Neural cell (in vitro differentiated cells): ENCODE data around the gene CARS1. TPM values are rescaled to one million over a fixed set of nuclear protein-coding genes. Genes with fewer than 3 reads are reported as not detected.

Experiments used
- H2AFZ ChIP-seq: fragments of 200-600, 300-800 bp; sonication (generic), shearing (Covaris generic); 2 replicates; pipeline ENCODE4 v1.6.0; 2014; ENCODE audit warnings: low read depth, mild to moderate bottlenecking, antibody characterized with exemption, low read length, moderate library complexity
- H3F3A ChIP-seq: fragments of 200-600 bp; shearing (Covaris generic); 2 replicates; pipeline ENCODE4 v1.6.1; 2016; ENCODE audit warnings: mild to moderate bottlenecking, moderate library complexity, mixed read lengths, antibody characterized with exemption, low read length; ENCODE audit not compliant: insufficient read depth, poor library complexity, severe bottlenecking
- H3K27ac ChIP-seq: fragments of 200-600, 300-800 bp; sonication (generic), shearing (Covaris generic); 2 replicates; pipeline ENCODE4 v1.5.1; 2014; ENCODE audit warnings: mild to moderate bottlenecking, low read length, moderate library complexity
- H3K27me3 ChIP-seq: fragments of 300-800, 200-600 bp; sonication (generic), shearing (Covaris generic); 2 replicates; pipeline ENCODE4 v1.6.0; 2014; ENCODE audit warnings: mild to moderate bottlenecking, low read depth, low read length, moderate library complexity; ENCODE audit not compliant: insufficient read depth
- H3K36me3 ChIP-seq: fragments of 300-800, 200-600 bp; sonication (generic), shearing (Covaris generic); 2 replicates; pipeline ENCODE4 v1.5.1; 2014; ENCODE audit warnings: mild to moderate bottlenecking, antibody characterized with exemption, low read length, moderate library complexity; ENCODE audit not compliant: insufficient read depth
- H3K4me2 ChIP-seq: fragments of 300-800, 200-600 bp; sonication (generic), shearing (Covaris generic); 2 replicates; pipeline ENCODE4 v1.6.0; 2014; ENCODE audit warnings: mild to moderate bottlenecking, low read length
- H3K4me3 ChIP-seq: fragments of 300-800, 200-600 bp; sonication (generic), shearing (Covaris generic); 2 replicates; pipeline ENCODE4 v1.5.1; 2014; ENCODE audit warnings: mild to moderate bottlenecking, low read length, moderate library complexity
- H3K79me2 ChIP-seq: fragments of 200-600 bp; shearing (Covaris generic); replicated peaks from 2 replicates; pipeline ENCODE4 v1.6.0; 2014; ENCODE audit warnings: mild to moderate bottlenecking, low read length, moderate library complexity; ENCODE audit not compliant: insufficient read depth
- H3K9ac ChIP-seq: fragments of 300-800, 200-600 bp; sonication (generic), shearing (Covaris generic); 2 replicates; pipeline ENCODE4 v1.6.1; 2016; ENCODE audit warnings: mild to moderate bottlenecking, low read length, mixed read lengths
- H3K9me2 ChIP-seq: fragments of 200-600 bp; shearing (Covaris generic); 2 replicates; pipeline ENCODE4 v1.6.1; 2016; ENCODE audit warnings: mild to moderate bottlenecking, low read length, mixed read lengths; ENCODE audit not compliant: insufficient read depth
- H3K9me3 ChIP-seq: fragments of 200-600, 300-800 bp; sonication (generic), shearing (Covaris generic); 2 replicates; pipeline ENCODE4 v1.6.1; 2016; ENCODE audit warnings: mild to moderate bottlenecking, mixed run types, low read length, moderate library complexity, mixed read lengths
- H4K20me1 ChIP-seq: fragments of 200-600 bp; shearing (Covaris generic); 2 replicates; pipeline ENCODE4 v1.6.1; 2016; ENCODE audit warnings: mild to moderate bottlenecking, mixed run types; ENCODE audit not compliant: insufficient read depth
- EP300 ChIP-seq: fragments of 450-650 bp; conservative IDR thresholded peaks from 2 replicates; pipeline ENCODE4 v1.6.1; 2014; ENCODE audit warnings: antibody characterized with exemption, mild to moderate bottlenecking, moderate library complexity; ENCODE audit not compliant: poor library complexity, severe bottlenecking
- EZH2 ChIP-seq: fragments of 200-600, 300-800 bp; shearing (Covaris generic), sonication (generic); IDR thresholded peaks from 2 replicates; pipeline ENCODE4 v1.6.1; 2014; ENCODE audit warnings: antibody characterized with exemption, low read length, borderline replicate concordance, mild to moderate bottlenecking; ENCODE audit not compliant: insufficient read depth, poor library complexity, severe bottlenecking
- MXI1 ChIP-seq: fragments of 450-650 bp; conservative IDR thresholded peaks from 2 replicates; pipeline ENCODE4 v1.6.1; 2014; ENCODE audit warnings: antibody characterized with exemption, mild to moderate bottlenecking; ENCODE audit not compliant: poor library complexity, severe bottlenecking
- POLR2AphosphoS5 ChIP-seq: IDR thresholded peaks from 2 replicates; pipeline ENCODE4 v1.6.1; 2012
- RAD21 ChIP-seq: fragments of 450-650 bp; conservative IDR thresholded peaks from 2 replicates; pipeline ENCODE4 v1.6.1; 2014; ENCODE audit warnings: antibody characterized with exemption, mild to moderate bottlenecking, moderate library complexity
- REST ChIP-seq: IDR thresholded peaks from 2 replicates; pipeline ENCODE4 v1.6.1; 2012; ENCODE audit warnings: borderline replicate concordance
- SMC3 ChIP-seq: fragments of 450-650 bp; conservative IDR thresholded peaks from 2 replicates; pipeline ENCODE4 v1.6.1; 2014; ENCODE audit warnings: antibody characterized with exemption, mild to moderate bottlenecking, moderate library complexity; ENCODE audit not compliant: poor library complexity
- TAF1 ChIP-seq: IDR thresholded peaks from 2 replicates; pipeline ENCODE4 v1.6.1; 2012; ENCODE audit warnings: low read depth
- polyA plus RNA-seq: library from polyadenylated mRNA; depleted of rRNA; stranded (reverse); fragments of >200 nt; gene quantifications from 2 replicates; pipeline ENCODE4 v1.2.3, GENCODE V29; 2014
- TF ChIP-seq, protein P1 (sequence below): fragments of 450-650 bp; IDR thresholded peaks from 2 replicates; pipeline ENCODE4 v1.5.1; 2014; ENCODE audit warnings: antibody characterized with exemption, mild to moderate bottlenecking, moderate library complexity; ENCODE audit not compliant: poor library complexity, severe bottlenecking

The CARS1 gene
- polyA plus RNA-seq, 1 donor from 2014 or later = 48.2 TPM

GRCh38 chr11:3103076-3103475 lies 45.9 kb upstream of the CARS1 start:
- no peaks in the 10 kb centered on the region for H3K36me3 ChIP-seq
- no peak for TF ChIP-seq EP300
- no peak for TF ChIP-seq TAF1
- no peak for TF ChIP-seq SMC3
- TF ChIP-seq REST = no peak
- TF ChIP-seq EZH2 = no peak
- TF ChIP-seq, protein P1, sequence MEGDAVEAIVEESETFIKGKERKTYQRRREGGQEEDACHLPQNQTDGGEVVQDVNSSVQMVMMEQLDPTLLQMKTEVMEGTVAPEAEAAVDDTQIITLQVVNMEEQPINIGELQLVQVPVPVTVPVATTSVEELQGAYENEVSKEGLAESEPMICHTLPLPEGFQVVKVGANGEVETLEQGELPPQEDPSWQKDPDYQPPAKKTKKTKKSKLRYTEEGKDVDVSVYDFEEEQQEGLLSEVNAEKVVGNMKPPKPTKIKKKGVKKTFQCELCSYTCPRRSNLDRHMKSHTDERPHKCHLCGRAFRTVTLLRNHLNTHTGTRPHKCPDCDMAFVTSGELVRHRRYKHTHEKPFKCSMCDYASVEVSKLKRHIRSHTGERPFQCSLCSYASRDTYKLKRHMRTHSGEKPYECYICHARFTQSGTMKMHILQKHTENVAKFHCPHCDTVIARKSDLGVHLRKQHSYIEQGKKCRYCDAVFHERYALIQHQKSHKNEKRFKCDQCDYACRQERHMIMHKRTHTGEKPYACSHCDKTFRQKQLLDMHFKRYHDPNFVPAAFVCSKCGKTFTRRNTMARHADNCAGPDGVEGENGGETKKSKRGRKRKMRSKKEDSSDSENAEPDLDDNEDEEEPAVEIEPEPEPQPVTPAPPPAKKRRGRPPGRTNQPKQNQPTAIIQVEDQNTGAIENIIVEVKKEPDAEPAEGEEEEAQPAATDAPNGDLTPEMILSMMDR = no peak
- no peak for TF ChIP-seq POLR2AphosphoS5
- TF ChIP-seq MXI1 = no peak
- no peak for TF ChIP-seq RAD21

DNA sequence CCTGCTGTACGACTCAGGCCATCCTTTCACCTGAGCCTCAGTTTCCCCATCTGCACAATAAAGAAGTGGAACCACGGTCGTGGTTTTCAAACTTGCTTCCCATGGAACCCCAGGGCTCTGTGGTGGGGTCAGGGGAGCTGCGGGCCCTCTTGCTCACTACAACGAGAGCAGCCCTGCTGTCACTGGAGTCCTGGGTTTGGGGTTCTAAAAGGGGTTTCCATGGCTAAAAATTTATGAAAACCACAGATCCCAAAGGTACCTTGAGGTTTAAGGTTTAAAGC lies 45.4 kb upstream of the CARS1 start:
- no peaks in the 10 kb centered on the region for H4K20me1 ChIP-seq
- no peak overlapping the region for H3K9ac ChIP-seq
- H3K27me3 ChIP-seq = no peaks in the 10 kb centered on the region
- H3K79me2 ChIP-seq = no peaks in the 10 kb centered on the region
- no peak for TF ChIP-seq MXI1
- TF ChIP-seq, protein P1 = no peak
- TF ChIP-seq SMC3 = no peak
- no peak for TF ChIP-seq EZH2
- no peak for TF ChIP-seq TAF1
- no peak for TF ChIP-seq REST
- TF ChIP-seq EP300 = no peak
- TF ChIP-seq RAD21 = no peak
- TF ChIP-seq POLR2AphosphoS5 = no peak
- H3K9me3 ChIP-seq = no peaks in the 10 kb centered on the region
- no peaks in the 10 kb centered on the region for H3K9me2 ChIP-seq
- no peaks in the 10 kb centered on the region for H3K36me3 ChIP-seq
- no peak overlapping the region for H2AFZ ChIP-seq
- no peaks in the 10 kb centered on the region for H3F3A ChIP-seq
- no peak overlapping the region for H3K4me3 ChIP-seq
- no peak overlapping the region for H3K4me2 ChIP-seq
- H3K27ac ChIP-seq = no peak overlapping the region

More at GRCh38 chr11:3103076-3103475, 45.9 kb upstream of the CARS1 start:
- H3K4me2 ChIP-seq = no peak overlapping the region
- no peaks in the 10 kb centered on the region for H3K9me2 ChIP-seq
- H3K4me3 ChIP-seq = no peak overlapping the region
- no peaks in the 10 kb centered on the region for H3F3A ChIP-seq
- H3K27ac ChIP-seq = no peak overlapping the region
- no peaks in the 10 kb centered on the region for H4K20me1 ChIP-seq
- H3K9me3 ChIP-seq = no peaks in the 10 kb centered on the region
- H3K9ac ChIP-seq = no peak overlapping the region
- no peaks in the 10 kb centered on the region for H3K27me3 ChIP-seq
- H3K79me2 ChIP-seq = no peaks in the 10 kb centered on the region
- no peak overlapping the region for H2AFZ ChIP-seq
